Gastroesophageal sphincter (tissue), 3 donors: ENCODE results near the gene PPP2R1A.
A peak's percentile ranks its signal among the peaks of the same experiment; 100 is the strongest.

Source experiments
- CTCF ChIP-seq, 4 experiments: fragments of 200-600 bp in 2 of 4; fragments of 450-650 bp in 2 of 4; sonication (generic) in 1 of 4; IDR thresholded peaks; one replicate each; pipeline ENCODE4 v1.5.1; 2017 to 2019; ENCODE audit warnings: antibody characterized with exemption in 4 of 4, mild to moderate bottlenecking in 2 of 4, moderate library complexity in 2 of 4
- POLR2A ChIP-seq, 2 donors: fragments of 450-650 bp; IDR thresholded peaks; one replicate each; pipeline ENCODE4 v1.6.1; 2017; ENCODE audit warnings: antibody characterized with exemption in 2 of 2, mild to moderate bottlenecking in 2 of 2, moderate library complexity in 1 of 2
- POLR2AphosphoS5 ChIP-seq: sonication (generic); formaldehyde crosslinking; IDR thresholded peaks from one replicate; pipeline ENCODE4 v1.6.1; 2017; ENCODE audit warnings: antibody characterized with exemption

- TF ChIP-seq CTCF (IDR thresholded peaks at IDR 0.05), result no peak
- peak; percentile 51 for TF ChIP-seq POLR2AphosphoS5
- TF ChIP-seq POLR2A (IDR thresholded peaks at IDR 0.05), result peak in 1 of 2 donors; percentile 21
Measured at GRCh38 chr19:52171321-52172169, 18.3 kb upstream of the PPP2R1A start, which contains the start of gene ZNF836.
